HG03066 (cell line): ENCODE results near the gene CASP1.

Experiments
- ATAC-seq: cut with Tn5 transposase; IDR thresholded peaks from one replicate; pipeline ENCODE4 v1.9.1; 2021; ENCODE audit warnings: low read depth; ENCODE audit not compliant: unreplicated experiment

CASP1 gene

DNA sequence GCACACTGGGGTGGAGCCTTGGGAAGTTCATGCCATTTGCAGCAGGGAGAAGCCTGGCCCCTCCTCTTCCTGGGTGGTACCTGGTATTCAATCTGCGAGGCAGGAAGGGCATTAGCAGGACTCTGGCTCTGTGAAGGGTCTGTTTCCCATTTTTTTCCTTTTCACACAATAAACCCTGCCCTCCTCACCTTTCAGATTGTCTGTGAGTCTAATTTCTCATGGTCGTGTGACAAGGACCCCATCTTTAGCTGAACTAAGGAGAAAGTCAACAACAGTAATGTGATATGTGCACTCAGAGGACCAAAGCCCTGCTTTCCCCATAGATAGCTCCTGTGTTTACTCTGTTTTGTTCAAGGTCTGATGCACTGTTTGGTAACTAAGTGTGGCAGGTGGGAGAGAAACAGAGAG, 39.9 kb downstream of the CASP1 start:
- ATAC-seq, result no peak

DNA sequence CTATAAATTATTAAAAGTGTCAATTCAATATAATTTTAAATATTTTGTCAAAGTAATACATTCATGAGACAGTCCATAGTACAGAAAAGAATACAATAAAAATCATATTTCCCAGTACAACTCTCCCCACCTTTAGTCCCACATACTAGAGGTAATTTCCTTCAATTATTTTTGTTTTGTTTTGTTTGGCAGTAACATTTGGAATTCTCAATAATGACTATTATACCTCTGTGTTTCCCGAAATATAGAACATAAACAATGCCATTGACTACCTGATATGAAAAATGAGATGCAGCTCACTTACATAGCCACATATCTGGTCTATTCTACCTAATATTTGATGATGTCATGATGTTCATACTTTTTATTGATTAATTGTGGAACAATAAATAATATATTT, 42.2 kb downstream of the CASP1 start:
- no peak for ATAC-seq

GRCh38 chr11:104991994-104992393, 43.0 kb downstream of the CASP1 start:
- ATAC-seq, result no peak

DNA sequence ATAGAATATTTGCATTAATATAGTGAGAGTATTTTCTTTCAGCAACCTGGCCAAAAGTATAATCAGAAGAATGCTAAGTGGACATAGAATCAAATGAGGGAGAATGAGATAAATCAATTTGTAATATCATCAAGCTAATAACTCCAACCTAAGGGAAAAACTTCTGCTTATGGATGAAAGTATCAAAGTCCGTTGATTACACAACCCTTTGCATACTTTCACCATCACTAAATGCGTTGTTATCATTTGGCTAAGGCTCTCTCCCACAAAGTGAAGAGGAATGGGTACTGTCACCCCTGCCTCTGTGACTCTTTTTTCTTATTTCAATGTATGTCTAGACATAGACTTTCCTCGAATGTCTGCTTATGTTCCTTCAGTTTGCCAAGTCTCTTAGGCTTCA, 50.1 kb downstream of the CASP1 start:
- ATAC-seq, result no peak

GRCh38 chr11:104979839-104980238, 55.1 kb downstream of the CASP1 start:
- no peak for ATAC-seq
